22Rv1 (cell line): ENCODE results near the gene MRPL9.

Source experiments
- H3K27ac ChIP-seq: fragments of 450-650 bp; 2 replicates; pipeline ENCODE4 v1.5.1; 2017
- ZFX ChIP-seq: fragments of 450-650 bp; IDR thresholded peaks from 2 replicates; pipeline ENCODE4 v1.6.1; 2017; ENCODE audit warnings: antibody characterized with exemption, borderline replicate concordance
- TF ChIP-seq, protein P1 (sequence below): fragments of 450-650 bp; IDR thresholded peaks from 2 replicates; pipeline ENCODE4 v1.5.1; 2017; ENCODE audit warnings: mild to moderate bottlenecking

The MRPL9 gene

DNA sequence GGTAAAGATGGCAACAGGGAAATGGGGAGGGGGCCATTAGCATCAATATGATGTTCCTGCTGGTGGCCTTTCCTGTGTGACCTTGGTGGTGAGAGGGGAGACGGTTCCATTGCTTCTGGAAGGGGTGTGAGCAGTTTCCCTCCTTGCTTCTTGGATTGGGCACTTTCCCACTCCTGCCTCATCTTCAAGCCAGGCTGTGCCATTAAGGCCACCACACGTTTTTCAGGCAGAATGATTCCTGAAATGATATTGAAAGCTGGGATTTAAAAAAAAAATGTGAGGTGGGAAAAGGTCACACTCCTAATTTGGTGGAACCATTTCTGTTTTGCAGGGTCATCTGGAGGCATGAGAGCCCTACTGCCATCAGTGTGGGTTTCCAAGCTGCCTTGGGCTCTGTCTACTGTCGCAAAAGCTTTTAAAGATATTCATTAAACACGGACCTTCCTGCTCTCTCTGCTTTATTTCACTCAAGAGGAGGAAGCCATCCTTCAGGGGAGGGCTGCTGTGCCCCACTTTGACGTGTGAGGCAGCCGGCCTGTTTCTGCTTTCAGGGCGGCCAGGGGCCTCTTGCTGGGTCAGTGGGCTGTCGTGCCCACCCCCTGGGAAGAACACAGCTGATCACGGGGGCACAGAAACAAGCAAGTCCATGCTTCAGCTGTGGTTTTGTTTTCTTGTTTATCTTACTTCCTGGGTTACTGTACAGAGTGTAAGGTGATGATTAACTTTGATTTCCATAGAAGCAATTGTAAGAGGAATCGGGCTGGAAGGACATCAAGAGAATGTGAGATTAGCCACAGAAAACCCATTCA, 33.9 kb downstream of the MRPL9 start:
- TF ChIP-seq, protein P1, sequence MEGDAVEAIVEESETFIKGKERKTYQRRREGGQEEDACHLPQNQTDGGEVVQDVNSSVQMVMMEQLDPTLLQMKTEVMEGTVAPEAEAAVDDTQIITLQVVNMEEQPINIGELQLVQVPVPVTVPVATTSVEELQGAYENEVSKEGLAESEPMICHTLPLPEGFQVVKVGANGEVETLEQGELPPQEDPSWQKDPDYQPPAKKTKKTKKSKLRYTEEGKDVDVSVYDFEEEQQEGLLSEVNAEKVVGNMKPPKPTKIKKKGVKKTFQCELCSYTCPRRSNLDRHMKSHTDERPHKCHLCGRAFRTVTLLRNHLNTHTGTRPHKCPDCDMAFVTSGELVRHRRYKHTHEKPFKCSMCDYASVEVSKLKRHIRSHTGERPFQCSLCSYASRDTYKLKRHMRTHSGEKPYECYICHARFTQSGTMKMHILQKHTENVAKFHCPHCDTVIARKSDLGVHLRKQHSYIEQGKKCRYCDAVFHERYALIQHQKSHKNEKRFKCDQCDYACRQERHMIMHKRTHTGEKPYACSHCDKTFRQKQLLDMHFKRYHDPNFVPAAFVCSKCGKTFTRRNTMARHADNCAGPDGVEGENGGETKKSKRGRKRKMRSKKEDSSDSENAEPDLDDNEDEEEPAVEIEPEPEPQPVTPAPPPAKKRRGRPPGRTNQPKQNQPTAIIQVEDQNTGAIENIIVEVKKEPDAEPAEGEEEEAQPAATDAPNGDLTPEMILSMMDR, result no peak
- TF ChIP-seq ZFX, result no peak
- no peak overlapping the region for H3K27ac ChIP-seq

DNA sequence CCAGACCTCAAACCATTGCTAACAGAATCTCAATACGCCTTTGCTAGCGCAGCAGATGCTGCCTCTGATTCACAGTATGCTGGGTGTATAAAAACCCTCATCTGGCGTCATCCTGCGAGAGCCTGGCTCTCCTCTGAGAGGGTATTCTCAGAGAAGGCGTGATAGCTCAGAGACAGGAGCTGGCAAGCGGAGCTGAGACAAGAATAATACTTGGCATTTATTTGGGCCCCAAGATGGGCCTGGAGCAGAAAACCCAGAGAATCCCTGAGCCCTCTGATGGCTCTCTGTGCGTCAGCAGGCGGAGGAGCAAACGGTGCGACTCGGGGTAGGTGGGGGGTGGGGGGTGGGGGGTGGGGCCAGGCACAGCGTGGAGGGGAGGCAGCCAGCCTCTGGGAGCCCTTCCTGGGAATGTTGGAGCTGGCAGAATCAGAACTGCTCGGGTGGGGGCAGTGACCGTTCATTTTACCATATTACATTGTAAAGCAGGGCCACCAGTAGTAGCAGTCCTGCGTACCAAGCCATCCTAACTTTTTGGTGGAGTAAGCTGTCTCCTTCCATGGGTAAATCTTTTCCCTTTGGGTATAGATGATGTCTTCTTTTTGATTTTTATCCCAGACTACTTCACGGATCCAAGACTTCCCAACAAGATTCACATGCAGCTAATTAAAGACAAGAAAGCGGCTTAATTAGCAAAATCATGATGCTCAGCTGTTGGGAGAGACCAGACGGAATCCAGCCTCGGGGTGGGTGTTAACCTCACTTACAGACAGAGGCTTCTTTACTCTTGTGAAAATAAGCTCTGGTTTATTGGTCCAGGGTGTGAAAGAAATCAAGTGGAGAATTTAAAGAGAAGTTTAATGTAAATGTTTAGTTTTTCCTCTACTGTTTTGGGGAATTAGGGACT, 34.9 kb downstream of the MRPL9 start:
- TF ChIP-seq, protein P1, result no peak
- no peak for TF ChIP-seq ZFX
- no peak overlapping the region for H3K27ac ChIP-seq

DNA sequence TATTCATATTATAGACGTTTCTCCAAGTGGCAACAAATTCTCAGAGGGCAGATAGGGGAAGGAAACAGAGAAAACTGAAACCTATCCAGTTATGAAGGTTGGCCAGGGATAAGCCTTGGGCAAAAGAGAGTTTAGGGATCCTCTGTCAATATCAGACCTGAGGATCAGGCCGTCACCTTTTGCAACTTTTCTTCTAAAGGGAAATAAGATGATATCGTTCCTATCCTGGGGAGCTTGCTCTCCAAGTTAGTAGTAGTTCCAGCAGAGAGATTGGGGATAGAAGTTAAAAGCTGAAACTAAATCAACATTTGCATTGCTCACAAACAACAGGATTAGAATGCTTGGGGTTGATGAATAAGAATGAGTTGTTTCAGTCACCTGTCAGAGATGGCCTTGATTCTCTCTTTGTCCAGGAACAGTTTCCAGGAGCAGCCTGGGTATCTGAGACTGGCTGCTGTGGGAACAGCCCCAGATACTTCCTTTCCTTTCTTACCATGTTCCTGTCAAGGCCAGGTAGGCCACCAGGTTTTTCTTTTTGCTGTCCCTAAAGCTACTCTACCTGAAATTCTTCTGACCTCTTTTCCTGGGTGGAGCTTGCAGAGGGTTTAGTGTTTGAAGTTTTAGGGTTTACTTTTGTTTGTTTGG, 39.4 kb downstream of the MRPL9 start:
- TF ChIP-seq ZFX, result no peak
- TF ChIP-seq, protein P1, result no peak

DNA sequence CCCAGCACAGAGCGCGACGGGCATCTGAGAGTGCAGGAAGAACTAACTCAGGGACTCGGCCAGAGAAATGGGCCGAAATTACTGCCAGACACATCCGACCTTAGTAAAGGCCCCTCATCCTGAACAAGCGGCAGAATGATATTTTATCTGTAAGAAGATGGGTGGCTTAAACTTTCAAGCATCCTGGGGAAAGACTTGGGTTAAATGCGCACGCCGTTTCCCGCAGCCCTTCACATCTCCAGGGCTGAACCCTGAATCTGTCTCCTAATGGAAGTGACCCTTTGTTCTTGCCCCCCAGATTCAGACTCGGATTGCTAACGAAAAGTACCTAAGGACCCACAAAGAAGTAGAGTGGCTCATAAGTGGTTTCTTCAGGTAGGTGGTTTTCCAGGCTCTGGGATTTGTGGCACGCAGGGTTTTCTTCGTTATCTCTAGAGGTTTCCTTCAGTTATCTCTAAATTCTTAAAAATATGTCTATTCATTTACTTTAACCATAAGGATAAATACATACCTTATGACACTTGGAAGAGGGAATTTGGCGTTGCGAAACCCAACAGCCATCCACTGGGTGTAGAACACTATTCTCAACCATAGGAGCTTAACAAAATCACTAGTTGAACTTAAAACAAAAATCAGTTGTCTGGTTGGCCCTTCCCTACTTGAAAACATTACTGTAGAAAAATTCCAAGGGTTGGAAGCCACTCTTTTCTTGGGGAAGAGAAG, 41.3 kb downstream of the MRPL9 start:
- H3K27ac ChIP-seq, result no peak overlapping the region
- TF ChIP-seq ZFX, result no peak
- TF ChIP-seq, protein P1, result no peak

More for the DNA sequence above, 39.4 kb downstream of the MRPL9 start:
- H3K27ac ChIP-seq, result no peak overlapping the region

DNA sequence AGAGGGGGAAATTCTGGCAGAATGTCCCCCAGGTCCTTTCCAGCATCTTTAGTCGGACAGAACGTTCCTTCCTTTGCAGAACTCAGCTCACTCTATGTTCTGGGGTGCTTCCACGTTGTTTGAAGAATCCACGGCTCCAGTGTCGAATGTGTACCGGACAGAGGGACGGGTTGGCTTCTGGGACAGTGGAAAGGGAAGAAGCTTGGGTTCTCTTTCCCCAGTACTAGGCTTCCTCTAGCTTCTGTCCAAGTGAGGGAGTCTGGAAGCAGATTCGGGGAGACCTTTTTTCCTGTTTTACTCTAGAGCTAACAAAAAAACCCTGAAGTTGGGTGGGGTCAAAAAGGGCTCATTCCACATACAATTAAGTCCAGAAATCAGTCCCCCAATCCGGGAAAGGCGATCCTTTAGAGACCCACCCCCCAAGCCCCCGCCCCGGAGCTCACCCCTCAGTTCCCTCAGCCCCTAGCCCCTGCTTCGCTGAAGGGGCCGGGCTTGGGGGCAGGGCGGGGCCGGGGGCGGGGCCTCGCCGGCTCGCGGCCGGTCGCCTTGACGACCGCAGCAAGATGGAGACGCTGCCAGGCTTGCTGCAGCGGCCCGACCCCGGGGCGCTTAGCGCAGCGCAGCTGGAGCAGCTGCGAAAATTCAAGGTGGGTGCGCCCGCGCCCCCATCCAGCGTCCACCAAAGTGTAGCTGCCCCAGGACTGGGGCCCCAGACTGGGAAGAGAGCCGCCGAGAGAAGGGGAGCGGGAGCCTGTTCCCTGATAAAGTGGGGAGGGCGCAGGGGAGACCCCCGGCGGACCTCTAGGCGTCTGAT, 42.1 kb downstream of the MRPL9 start, which contains the start of gene RIIAD1:
RIIAD1 (plus strand) TSS at position 549 of the 814 bp plus-strand sequence; CDS start at position 564, 15 bp downstream.
- TF ChIP-seq, protein P1, result no peak
- TF ChIP-seq ZFX, result no peak
- no peak within 1 kb of the TSS for H3K27ac ChIP-seq

DNA sequence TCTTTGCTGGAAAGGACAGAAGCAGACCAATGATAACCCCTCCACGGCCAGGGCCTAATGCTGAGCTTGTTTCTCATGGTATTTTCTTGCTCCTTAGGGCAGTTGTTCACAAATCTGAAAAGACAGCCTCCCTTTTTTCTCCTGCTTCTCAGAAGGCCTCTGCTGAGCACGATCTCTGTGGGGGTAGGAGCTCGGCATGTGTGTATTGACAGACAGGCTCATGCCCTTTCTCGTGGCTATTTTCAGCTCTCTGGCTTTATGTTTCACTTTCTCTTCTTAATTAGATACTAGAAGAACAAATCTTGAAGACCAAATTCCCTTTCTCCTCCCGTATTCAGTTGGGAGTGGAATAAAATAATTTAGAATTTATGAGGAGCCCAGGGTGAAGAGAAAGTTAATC, 42.7 kb downstream of the MRPL9 start:
- no peak overlapping the region for H3K27ac ChIP-seq
- no peak for TF ChIP-seq ZFX
- TF ChIP-seq, protein P1, result no peak
